Right ventricle myocardium inferior (tissue), 1 donor: ENCODE measurements around the gene RPS27L. TPM values are rescaled to one million over a fixed set of nuclear protein-coding genes. Genes with fewer than 3 reads are reported as not detected.

ENCODE experiments used
- ATAC-seq: fragments of 200-7000 bp; cut with Tn5 transposase; one replicate; pipeline ENCODE4 v1.9.1; 2020; ENCODE audit warnings: mild to moderate bottlenecking, moderate library complexity
- DNase-seq: peaks from one replicate; pipeline ENCODE4 v3.0.0; 2021; ENCODE audit errors: missing footprints
- intact Hi-C: fragments of 100-400 bp; cut with DNase I; formaldehyde crosslinking; loops from one replicate; pipeline ENCODE4 v1.11.0; 2022
- long read RNA-seq: library from polyadenylated mRNA; unstranded; transcript quantifications from one replicate; pipeline ENCODE4 v2.0.0, GENCODE V29; 2021
- total RNA-seq: library from RNA; stranded (reverse); fragmentation: NEBNext Ultra II Directional; extraction: Animal tissue kit (Norgen Biotek cat#: 25700); gene quantifications from one replicate; pipeline ENCODE4 v1.2.1, GENCODE V29; 2021
- donor health status: DM: no; HTN: yes; CAD: no; lungs with severe emphysema.

Gene RPS27L
- total RNA-seq: 193 TPM
- long read RNA-seq, full-length matches to known transcripts: 47 of 49 reads
- long read RNA-seq, partial matches to known transcripts: 2 of 49 reads
- long read RNA-seq, other reads (novel, unspliced or antisense): 0 of 49 reads

- intact Hi-C loops: loop anchor here (2.0 to 10.0 kb wide), 4 partner anchors 32 to 120 kb away; partner anchors contain the start of genes APH1B, LACTB and RAB8B
- peak; percentile 97 for DNase-seq
- peak; percentile 98 for ATAC-seq
These were observed at the start of gene RPS27L for GRCh38 chr15:63157118-63157843. TSS of gene RPS27L (minus strand) at chr15:63157477. CDS start at chr15:63157405, 72 bp downstream.

GRCh38 chr15:63206079-63206478 is 48.8 kb upstream of the RPS27L start:
- intact Hi-C loops: no loop called here
- ATAC-seq (no peak), DNase-seq (no peak)

- ATAC-seq: no peak
- DNase-seq: no peak
- intact Hi-C loops: no loop called here
These were observed 46.3 kb upstream of the RPS27L start for GRCh38 chr15:63203451-63204090.

- no peak for ATAC-seq
- intact Hi-C loops: no loop called here
- DNase-seq: no peak
These were observed 45.6 kb upstream of the RPS27L start for GRCh38 chr15:63202861-63203260.

- DNase-seq (no peak), ATAC-seq (no peak)
- intact Hi-C loops: no loop called here
These were observed 43.4 kb upstream of the RPS27L start for GRCh38 chr15:63200464-63201249.

- intact Hi-C loops: no loop called here
- DNase-seq: no peak
These were observed 41.3 kb upstream of the RPS27L start for GRCh38 chr15:63198371-63199250.

GRCh38 chr15:63197626-63198025 is 40.3 kb upstream of the RPS27L start:
- intact Hi-C loops: no loop called here
- DNase-seq: no peak
- no peak for ATAC-seq

More at GRCh38 chr15:63198371-63199250, 41.3 kb upstream of the RPS27L start:
- ATAC-seq: no peak

- ATAC-seq: no peak
- intact Hi-C loops: no loop called here
- no peak for DNase-seq
These were observed 39.6 kb upstream of the RPS27L start for GRCh38 chr15:63196842-63197241.

GRCh38 chr15:63195569-63196015 is 38.3 kb upstream of the RPS27L start:
- intact Hi-C loops: no loop called here
- ATAC-seq (no peak), DNase-seq (no peak)

- no peak for ATAC-seq
- intact Hi-C loops: loop anchor here (5.0 kb wide), 1 partner anchor 47 kb away; no protein-coding TSS in a partner anchor
- DNase-seq: no peak
These were observed 37.7 kb upstream of the RPS27L start for GRCh38 chr15:63194880-63195568.

- DNase-seq: no peak
- ATAC-seq: no peak
- intact Hi-C loops: loop anchor here (5.0 kb wide), 1 partner anchor 48 kb away; no protein-coding TSS in a partner anchor
These were observed 37.0 kb upstream of the RPS27L start for GRCh38 chr15:63194302-63194701.

- intact Hi-C loops: loop anchor here (5.0 kb wide), 1 partner anchor 50 kb away; no protein-coding TSS in a partner anchor
- DNase-seq: no peak
- ATAC-seq: no peak
These were observed 35.4 kb upstream of the RPS27L start for GRCh38 chr15:63192619-63193206.

- no peak for ATAC-seq
- no peak for DNase-seq
- intact Hi-C loops: loop anchor here (5.0 kb wide), 1 partner anchor 50 kb away; no protein-coding TSS in a partner anchor
These were observed 34.8 kb upstream of the RPS27L start for GRCh38 chr15:63191895-63192618.

- DNase-seq (no peak), ATAC-seq (no peak)
- intact Hi-C loops: loop anchor here (5.0 kb wide), 1 partner anchor 51 kb away; no protein-coding TSS in a partner anchor
These were observed 33.7 kb upstream of the RPS27L start for GRCh38 chr15:63190769-63191649.
